HUES64 (cell line): ENCODE results near the gene KRTAP10-2.
"Not testable (repeated sequence)": the region's sequence is repeated elsewhere in the genome, so short reads cannot be mapped to it uniquely, and the experiment has no call there.

Experiments used
- H3K27ac ChIP-seq: 2 replicates; pipeline ENCODE4 v1.7.0; 2013; ENCODE audit warnings: low read depth, low read length, inconsistent platforms
- H3K27me3 ChIP-seq: 2 replicates; pipeline ENCODE4 v1.6.1; 2013; ENCODE audit warnings: mild to moderate bottlenecking, low read length; ENCODE audit not compliant: insufficient read depth
- H3K36me3 ChIP-seq: 2 replicates; pipeline ENCODE4 v1.6.1; 2013; ENCODE audit warnings: mild to moderate bottlenecking, low read length; ENCODE audit not compliant: insufficient read depth
- H3K4me1 ChIP-seq: 2 replicates; pipeline ENCODE4 v1.6.1; 2013; ENCODE audit warnings: mild to moderate bottlenecking, low read length, moderate library complexity; ENCODE audit not compliant: insufficient read depth
- H3K4me3 ChIP-seq: 2 replicates; pipeline ENCODE4 v1.5.1; 2013; ENCODE audit warnings: mild to moderate bottlenecking, low read length, moderate library complexity
- H3K9ac ChIP-seq: 2 replicates; pipeline ENCODE4 v1.6.1; 2013; ENCODE audit warnings: mild to moderate bottlenecking, low read depth, low read length
- H3K9me3 ChIP-seq: 2 replicates; pipeline ENCODE4 v1.6.1; 2013; ENCODE audit warnings: low read depth, low read length; ENCODE audit not compliant: insufficient read depth
- WGBS: fragments of 150-250, 120-280 bp; methylation state at CpG from one replicate; pipeline ENCODE4 v1.1.7; 2013; ENCODE audit warnings: missing lambda C conversion rate; 5-methylcytosine and 5-hydroxymethylcytosine counted together

KRTAP10-2 gene

GRCh38 chr21:44564099-44564498, 12.8 kb upstream of the KRTAP10-2 start:
- Histone ChIP-seq H3K4me1 (no peaks in the 10 kb centered on the region), H3K9me3 (no peaks in the 10 kb centered on the region), H3K27me3 (no peaks in the 10 kb centered on the region), H3K27ac (no peak overlapping the region), H3K36me3 (no peaks in the 10 kb centered on the region), H3K9ac (no peak overlapping the region), H3K4me3 (no peak overlapping the region)
- no CpG with 5 or more reads among the region's 1 CpG for WGBS

DNA sequence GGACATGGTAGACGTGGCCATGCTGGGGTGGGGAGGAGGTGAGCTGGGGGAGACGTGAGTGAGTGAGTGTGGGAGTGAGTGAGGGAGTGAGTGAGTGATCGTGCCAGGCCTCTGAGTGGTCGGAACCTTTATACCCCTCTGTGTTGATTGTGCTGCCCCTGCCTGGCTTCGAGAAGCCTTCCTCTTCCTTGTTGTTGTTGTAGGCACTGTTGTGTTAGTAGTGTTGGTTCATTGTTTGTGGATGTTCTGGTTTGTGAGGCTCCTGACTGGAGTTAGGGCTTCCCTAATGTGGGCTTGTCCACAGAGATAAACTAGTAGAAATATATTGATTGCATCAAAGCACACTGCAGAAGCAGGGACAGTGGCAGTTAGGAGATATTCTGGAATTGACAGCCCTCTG, 7.4 kb upstream of the KRTAP10-2 start, which contains the start of gene KRTAP10-3:
KRTAP10-3 (minus strand) TSS at position 101 of the 400 bp plus-strand sequence; CDS start at position 21, 80 bp downstream.
- no peak within 1 kb of the TSS for H3K27ac ChIP-seq
- no peak within 1 kb of the TSS; the same call in 1 of the 2 replicates for H3K9ac ChIP-seq
- no peaks in the 10 kb centered on the region for H3K36me3 ChIP-seq
- 0 out of 2 replicates have a peak, but pooled peaks cover 9% of the 10 kb centered on the region for H3K4me1 ChIP-seq
- H3K9me3 ChIP-seq = no peaks in the 10 kb centered on the region
- H3K27me3 ChIP-seq = no peaks in the 10 kb centered on the region
- no peak within 1 kb of the TSS for H3K4me3 ChIP-seq
- 85% methylated on average over 5 of the region's 5 CpGs for WGBS

DNA sequence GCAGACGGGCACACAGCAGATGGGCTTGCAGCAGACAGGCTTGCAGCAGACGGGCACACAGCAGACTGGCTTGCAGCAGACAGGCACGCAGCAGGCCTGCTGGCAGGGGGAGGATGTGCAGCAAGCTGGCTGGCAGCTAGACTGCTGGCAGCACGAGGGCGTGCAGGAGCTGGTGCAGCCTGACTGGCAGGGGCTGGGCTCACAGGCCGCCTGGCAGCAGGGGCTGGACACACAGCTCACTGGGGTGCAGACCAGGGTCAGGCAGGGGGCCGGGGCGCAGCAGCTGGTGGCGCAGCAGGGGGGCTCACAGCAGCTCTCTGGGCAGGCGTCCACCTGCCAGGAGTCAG, 7.0 kb upstream of the KRTAP10-2 start:
- H3K27me3 ChIP-seq, H3K4me1 ChIP-seq, H3K4me3 ChIP-seq, H3K9me3 ChIP-seq, H3K9ac ChIP-seq, H3K27ac ChIP-seq, H3K36me3 ChIP-seq: not testable (repeated sequence)
- 67% methylated on average over 10 of the region's 10 CpGs for WGBS

GRCh38 chr21:44557491-44558328, 6.4 kb upstream of the KRTAP10-2 start:
- Histone ChIP-seq H3K4me1 (0 out of 2 replicates have a peak, but pooled peaks cover 9% of the 10 kb centered on the region), H3K27me3 (no peaks in the 10 kb centered on the region), H3K9me3 (no peaks in the 10 kb centered on the region), H3K36me3 (no peaks in the 10 kb centered on the region), H3K9ac (no peak overlapping the region; the same call in 1 of the 2 replicates), H3K4me3 (no peak overlapping the region), H3K27ac (no peak overlapping the region)
- WGBS = 71% methylated on average over 30 of the region's 30 CpGs

GRCh38 chr21:44556879-44557278, 5.6 kb upstream of the KRTAP10-2 start:
- Histone ChIP-seq H3K36me3 (no peaks in the 10 kb centered on the region), H3K4me1 (0 out of 2 replicates have a peak, but pooled peaks cover 9% of the 10 kb centered on the region), H3K4me3 (no peak overlapping the region), H3K27ac (no peak overlapping the region), H3K27me3 (no peaks in the 10 kb centered on the region), H3K9ac (no peak overlapping the region), H3K9me3 (no peaks in the 10 kb centered on the region)
- 93% methylated on average over 9 of the region's 9 CpGs for WGBS

DNA sequence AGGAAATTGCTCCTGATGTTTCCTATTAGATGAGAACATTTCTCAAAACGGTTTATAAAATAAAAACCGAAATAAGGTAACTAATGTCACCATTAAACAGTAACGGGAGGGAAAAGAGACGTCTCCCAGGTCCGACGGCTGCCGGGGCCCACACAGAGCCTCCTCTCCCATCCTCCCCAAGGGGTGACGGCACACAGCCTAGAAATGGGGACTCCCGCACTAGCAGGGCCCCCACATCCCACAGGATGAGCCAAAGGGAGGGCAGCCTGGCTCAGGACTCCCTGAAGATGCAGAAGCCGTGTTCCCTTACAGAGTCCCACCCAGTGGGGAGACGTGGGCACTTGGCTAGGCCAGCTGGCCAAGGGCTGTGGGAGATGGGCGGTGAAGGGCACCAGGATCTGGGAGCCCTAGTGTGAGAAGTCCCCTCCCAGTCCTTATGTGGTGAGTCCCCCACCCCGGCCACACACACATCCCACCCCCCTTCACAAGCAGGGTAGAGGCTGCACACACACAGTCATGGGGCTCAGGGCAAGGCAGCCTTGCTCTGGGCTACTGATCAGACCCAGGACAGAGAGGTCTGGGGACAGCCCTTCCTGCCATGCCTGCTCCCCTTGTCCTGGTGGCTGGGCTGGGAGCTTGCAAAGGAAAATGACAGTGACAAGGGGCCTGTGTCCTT, 4.0 kb upstream of the KRTAP10-2 start:
- Histone ChIP-seq H3K36me3 (no peaks in the 10 kb centered on the region), H3K27ac (no peak overlapping the region), H3K27me3 (no peaks in the 10 kb centered on the region), H3K4me1 (0 out of 2 replicates have a peak, but pooled peaks cover 9% of the 10 kb centered on the region), H3K4me3 (no peak overlapping the region), H3K9ac (no peak overlapping the region), H3K9me3 (no peaks in the 10 kb centered on the region)
- WGBS = 91% methylated on average over 13 of the region's 13 CpGs

DNA sequence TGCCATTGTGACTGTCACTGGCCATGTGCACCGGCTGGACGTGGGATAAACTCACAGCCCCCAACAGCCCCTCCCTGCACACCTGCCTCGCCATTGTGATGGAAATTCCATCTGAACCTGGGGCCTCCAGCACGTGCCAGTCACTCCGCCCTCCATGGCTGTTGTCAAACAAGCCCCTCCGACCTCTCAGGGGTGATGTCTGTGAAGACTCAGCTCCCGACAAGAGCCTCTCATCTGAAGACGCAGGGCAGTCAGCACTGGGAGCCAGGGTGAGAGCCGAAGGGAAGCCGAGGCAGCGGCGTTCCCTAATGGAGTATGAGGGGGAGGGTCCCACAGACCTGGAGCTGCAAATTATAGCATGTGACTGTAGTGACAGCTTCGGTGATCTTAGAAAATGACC, 1.4 kb upstream of the KRTAP10-2 start:
- 64% methylated on average over 13 of the region's 13 CpGs for WGBS
- Histone ChIP-seq H3K9ac (no peak overlapping the region), H3K27ac (no peak overlapping the region), H3K4me1 (peaks cover 24% of the 10 kb centered on the region), H3K4me3 (no peak overlapping the region), H3K36me3 (no peaks in the 10 kb centered on the region), H3K27me3 (no peaks in the 10 kb centered on the region), H3K9me3 (no peaks in the 10 kb centered on the region)

GRCh38 chr21:44552136-44552535, 831 bp upstream of the KRTAP10-2 start:
- Histone ChIP-seq H3K27ac (no peak overlapping the region), H3K4me3 (no peak overlapping the region), H3K4me1 (peaks cover 19% of the 10 kb centered on the region), H3K9ac (no peak overlapping the region), H3K27me3 (no peaks in the 10 kb centered on the region), H3K9me3 (no peaks in the 10 kb centered on the region), H3K36me3 (no peaks in the 10 kb centered on the region)
- WGBS = 73% methylated on average over 6 of the region's 6 CpGs

- Histone ChIP-seq H3K9me3 (no peaks in the 10 kb centered on the region), H3K4me1 (peaks cover 18% of the 10 kb centered on the region), H3K27ac (no peak overlapping the region), H3K9ac (no peak overlapping the region), H3K36me3 (no peaks in the 10 kb centered on the region), H3K4me3 (no peak overlapping the region), H3K27me3 (no peaks in the 10 kb centered on the region)
- WGBS = 73% methylated on average over 10 of the region's 10 CpGs
Measured at GRCh38 chr21:44550807-44551206, 498 bp downstream of the KRTAP10-2 start.

GRCh38 chr21:44550285-44550684, 1.0 kb downstream of the KRTAP10-2 start:
- H3K4me1 ChIP-seq = peaks cover 18% of the 10 kb centered on the region
- H3K9ac ChIP-seq, H3K9me3 ChIP-seq, H3K27ac ChIP-seq, H3K27me3 ChIP-seq, H3K36me3 ChIP-seq, H3K4me3 ChIP-seq: not testable (repeated sequence)
- WGBS = 77% methylated on average over 17 of the region's 17 CpGs

- peak overlapping the region; percentile 70; the same call in 1 of the 2 replicates for H3K9ac ChIP-seq
- peak overlapping the region; percentile 91 for H3K27ac ChIP-seq
- WGBS = 78% methylated on average over 25 of the region's 25 CpGs
- H3K27me3 ChIP-seq = no peaks in the 10 kb centered on the region
- H3K4me1 ChIP-seq = peaks cover 18% of the 10 kb centered on the region
- H3K9me3 ChIP-seq = no peaks in the 10 kb centered on the region
- no peaks in the 10 kb centered on the region for H3K36me3 ChIP-seq
- no peak overlapping the region for H3K4me3 ChIP-seq
Measured at GRCh38 chr21:44549525-44550211, 1.6 kb downstream of the KRTAP10-2 start.
